Measurements from ENCODE around the gene POU2F3. TPM values are rescaled to one million over a fixed set of nuclear protein-coding genes. Genes with fewer than 3 reads are reported as not detected.
A peak's percentile ranks its signal among the peaks of the same experiment; 100 is the strongest.

The POU2F3 gene
- total and polyA plus RNA-seq, 2 of the 13 experiments (the other 11 are each of a cell fraction or from before 2014, with no cell fraction given), result not detected

GRCh38 chr11:120208777-120209176 lies 31.2 kb upstream of the POU2F3 start (continued):
- TF ChIP-seq NBN (conservative IDR thresholded peaks at IDR 0.05) (no peak), TCF7L2 (IDR thresholded peaks at IDR 0.05; ENCODE audit: low read depth, low read length) (no peak), CAMTA2 (CRISPR knock-in tag; IDR thresholded peaks at IDR 0.05; ENCODE audit: borderline replicate concordance) (no peak), ADNP (CRISPR knock-in tag; IDR thresholded peaks at IDR 0.05) (no peak), ZNF224 (CRISPR knock-in tag; IDR thresholded peaks at IDR 0.05) (no peak), BATF2 (CRISPR knock-in tag; IDR thresholded peaks at IDR 0.05) (no peak), POLR2AphosphoS2 (IDR thresholded peaks at IDR 0.05; ENCODE audit: low read depth, low read length) (no peak), ZBTB37 (CRISPR knock-in tag; IDR thresholded peaks at IDR 0.05) (no peak), ZNF577 (CRISPR knock-in tag; IDR thresholded peaks at IDR 0.05; ENCODE audit: borderline replicate concordance, low read depth) (no peak), IRX3 (CRISPR knock-in tag; IDR thresholded peaks at IDR 0.05; ENCODE audit: borderline replicate concordance, low read depth) (no peak), ZNF234 (CRISPR knock-in tag; conservative IDR thresholded peaks at IDR 0.05) (no peak), TRIM24 (CRISPR knock-in tag; IDR thresholded peaks at IDR 0.05) (no peak), ZNF616 (CRISPR knock-in tag; IDR thresholded peaks at IDR 0.05; ENCODE audit: low read depth) (no peak), AHR (CRISPR knock-in tag; IDR thresholded peaks at IDR 0.05) (no peak; the same call in 1 of the 2 replicates), ATF6 (CRISPR knock-in tag; conservative IDR thresholded peaks at IDR 0.05) (no peak), ZSCAN5A (CRISPR knock-in tag; IDR thresholded peaks at IDR 0.05; ENCODE audit: borderline replicate concordance) (no peak), ZNF292 (CRISPR knock-in tag; IDR thresholded peaks at IDR 0.05; ENCODE audit: borderline replicate concordance, low read depth) (0 out of 2 replicates have a peak, but pooled peaks have one; percentile 27), ATF2 (CRISPR knock-in tag; IDR thresholded peaks at IDR 0.05) (no peak), SAFB2 (CRISPR knock-in tag; IDR thresholded peaks at IDR 0.05; ENCODE audit: borderline replicate concordance, low read depth) (no peak), NR2F2 (IDR thresholded peaks at IDR 0.05; ENCODE audit: borderline replicate concordance, low read depth) (no peak), ZHX1 (CRISPR knock-in tag; IDR thresholded peaks at IDR 0.05; ENCODE audit: low read depth) (no peak), NKX3-1 (CRISPR knock-in tag; IDR thresholded peaks at IDR 0.05) (no peak)
